Smooth muscle cell (in vitro differentiated cells): Measurements from ENCODE around the gene CARD11. TPM values are rescaled to one million over a fixed set of nuclear protein-coding genes. Genes with fewer than 3 reads are reported as not detected.

Source experiments
- DNase-seq: peaks from one replicate; lab custom pipeline; 2025; ENCODE audit not compliant: unreplicated experiment; lab: John Stamatoyannopoulos, UW
- H2AFZ ChIP-seq: fragments of 200-600 bp; sonication (generic); 2 replicates; pipeline ENCODE4 v1.6.0; 2016; ENCODE audit warnings: antibody characterized with exemption, low read depth, mild to moderate bottlenecking
- H3F3A ChIP-seq: fragments of 200-600 bp; sonication (generic); 2 replicates; pipeline ENCODE4 v1.6.0; 2017; ENCODE audit warnings: antibody characterized with exemption, low read depth
- H3K27ac ChIP-seq: fragments of 200-600 bp; sonication (generic); 2 replicates; pipeline ENCODE4 v1.5.1; 2016; ENCODE audit warnings: low read depth, mild to moderate bottlenecking
- H3K27me3 ChIP-seq: fragments of 200-600 bp; sonication (generic); 2 replicates; pipeline ENCODE4 v1.6.1; 2016; ENCODE audit warnings: low read depth, mild to moderate bottlenecking
- H3K36me3 ChIP-seq: fragments of 200-600 bp; sonication (generic); 2 replicates; pipeline ENCODE4 v1.5.1; 2016; ENCODE audit warnings: low read depth
- H3K4me1 ChIP-seq: fragments of 200-600 bp; sonication (generic); 2 replicates; pipeline ENCODE4 v1.5.1; 2016; ENCODE audit warnings: low read depth
- H3K4me2 ChIP-seq: fragments of 200-600 bp; sonication (generic); 2 replicates; pipeline ENCODE4 v1.6.0; 2016; ENCODE audit warnings: mild to moderate bottlenecking
- H3K4me3 ChIP-seq: fragments of 200-600 bp; sonication (generic); 2 replicates; pipeline ENCODE4 v1.5.1; 2016; ENCODE audit warnings: mild to moderate bottlenecking
- H3K79me2 ChIP-seq: fragments of 200-600 bp; sonication (generic); 2 replicates; pipeline ENCODE4 v1.6.0; 2016; ENCODE audit warnings: low read depth, mild to moderate bottlenecking
- H3K9ac ChIP-seq: fragments of 200-600 bp; sonication (generic); 2 replicates; pipeline ENCODE4 v1.6.0; 2016; ENCODE audit warnings: low read depth
- H3K9me3 ChIP-seq: fragments of 200-600 bp; sonication (generic); replicated peaks from 2 replicates; pipeline ENCODE4 v1.5.1; 2016; ENCODE audit warnings: low read depth
- H4K20me1 ChIP-seq: fragments of 200-600 bp; sonication (generic); 2 replicates; pipeline ENCODE4 v1.6.0; 2016; ENCODE audit warnings: low read depth
- CTCF ChIP-seq: fragments of 200-600 bp; sonication (generic); IDR thresholded peaks from 2 replicates; pipeline ENCODE4 v1.5.1; 2017; ENCODE audit warnings: borderline replicate concordance, mild to moderate bottlenecking, antibody characterized with exemption; ENCODE audit not compliant: insufficient read depth, poor library complexity, severe bottlenecking
- WGBS: methylation state at CpG from one replicate; pipeline ENCODE4 v1.1.7; 2016; ENCODE audit warnings: low lambda C conversion rate; 5-methylcytosine and 5-hydroxymethylcytosine counted together
- polyA plus RNA-seq: library from polyadenylated mRNA; unstranded; fragments of >200 nt; fragmentation: Nextera tagmentation; extraction: Ambion mirVana; gene quantifications from 2 replicates; pipeline ENCODE4 v1.2.1, GENCODE V29; 2016
- total RNA-seq: library from RNA; depleted of rRNA; stranded (reverse); fragments of >200 nt; gene quantifications from 2 replicates; pipeline ENCODE4 v1.2.3, GENCODE V29; 2014

Gene CARD11
- total and polyA plus RNA-seq, 2 experiments from 2014 or later = 1.3 to 2.4 TPM

DNA sequence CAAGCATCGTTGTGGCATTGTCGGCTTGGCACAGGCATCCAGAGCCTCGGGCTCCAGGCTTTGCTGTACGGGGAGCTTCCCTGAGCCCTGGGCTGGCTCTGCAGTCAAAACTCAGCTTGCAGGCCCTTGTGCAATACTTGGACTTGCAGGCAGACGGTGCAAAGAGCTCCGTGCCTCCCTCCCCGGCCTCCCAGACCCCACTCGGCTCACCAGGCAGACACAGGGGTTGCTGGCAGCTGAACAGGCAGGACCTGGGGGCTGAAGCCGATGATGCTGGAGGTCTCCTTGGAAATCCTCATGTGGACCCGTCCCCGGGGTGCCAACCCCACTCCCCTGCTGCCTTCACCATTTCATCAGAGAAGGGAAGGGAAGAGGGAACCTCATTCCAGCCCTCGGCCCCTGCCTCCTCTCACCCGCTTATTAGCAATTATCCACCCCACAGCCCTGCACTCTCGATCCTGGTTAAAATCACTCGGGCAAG lies 139.9 kb downstream of the CARD11 start:
- H4K20me1 ChIP-seq = no peaks in the 10 kb centered on the region
- no peak for TF ChIP-seq CTCF
- WGBS = 88% methylated on average over 14 of the region's 15 CpGs
- no peak for DNase-seq
- no peaks in the 10 kb centered on the region for H3K36me3 ChIP-seq
- no peaks in the 10 kb centered on the region for H3K79me2 ChIP-seq
- no peak overlapping the region for H3K9ac ChIP-seq
- no peaks in the 10 kb centered on the region for H3F3A ChIP-seq
- H3K27ac ChIP-seq = no peak overlapping the region
- H3K4me3 ChIP-seq = no peak overlapping the region
- H3K4me2 ChIP-seq = no peak overlapping the region
- no peaks in the 10 kb centered on the region for H3K27me3 ChIP-seq
- no peaks in the 10 kb centered on the region for H3K9me3 ChIP-seq
- no peak overlapping the region for H2AFZ ChIP-seq
- H3K4me1 ChIP-seq = no peaks in the 10 kb centered on the region

DNA sequence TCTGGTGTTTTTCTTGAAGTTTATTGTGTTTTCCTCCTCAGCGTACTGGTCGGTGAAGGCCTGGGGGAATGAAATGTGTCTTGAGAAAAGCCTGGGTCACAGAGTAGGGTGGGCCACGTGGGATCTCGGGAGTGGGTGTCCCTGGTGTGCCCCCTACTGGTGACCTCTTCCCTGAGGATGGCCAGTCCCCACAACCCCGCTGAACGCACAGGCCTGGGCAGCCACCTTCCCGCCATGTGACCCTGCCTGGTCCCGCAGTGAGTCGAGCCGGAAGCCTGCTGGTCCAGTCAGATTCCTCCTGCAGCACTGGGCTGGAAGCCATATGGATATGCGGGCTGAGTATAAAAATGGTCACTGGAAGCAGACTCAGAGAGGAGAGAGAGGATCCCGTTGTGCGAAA lies 146.6 kb downstream of the CARD11 start:
- Histone ChIP-seq H3K4me1 (no peaks in the 10 kb centered on the region), H2AFZ (no peak overlapping the region), H3K4me3 (no peak overlapping the region), H3K36me3 (no peaks in the 10 kb centered on the region), H3K27me3 (no peaks in the 10 kb centered on the region), H3K79me2 (no peaks in the 10 kb centered on the region), H3K27ac (no peak overlapping the region), H4K20me1 (no peaks in the 10 kb centered on the region), H3K9ac (no peak overlapping the region), H3K4me2 (no peak overlapping the region), H3F3A (no peaks in the 10 kb centered on the region), H3K9me3 (no peaks in the 10 kb centered on the region)
- DNase-seq = no peak
- WGBS = 88% methylated on average over 13 of the region's 13 CpGs
- TF ChIP-seq CTCF = no peak

- Histone ChIP-seq H2AFZ (no peak overlapping the region), H3K9me3 (no peaks in the 10 kb centered on the region), H3F3A (no peaks in the 10 kb centered on the region), H4K20me1 (no peaks in the 10 kb centered on the region), H3K4me1 (no peaks in the 10 kb centered on the region), H3K4me2 (no peak overlapping the region), H3K27ac (no peak overlapping the region), H3K36me3 (no peaks in the 10 kb centered on the region), H3K27me3 (no peaks in the 10 kb centered on the region), H3K79me2 (no peaks in the 10 kb centered on the region), H3K4me3 (no peak overlapping the region), H3K9ac (no peak overlapping the region)
- no peak for DNase-seq
- WGBS = 94% methylated on average over 9 of the region's 10 CpGs
- TF ChIP-seq CTCF = no peak
Measured at GRCh38 chr7:2896131-2896530, 147.5 kb downstream of the CARD11 start.

DNA sequence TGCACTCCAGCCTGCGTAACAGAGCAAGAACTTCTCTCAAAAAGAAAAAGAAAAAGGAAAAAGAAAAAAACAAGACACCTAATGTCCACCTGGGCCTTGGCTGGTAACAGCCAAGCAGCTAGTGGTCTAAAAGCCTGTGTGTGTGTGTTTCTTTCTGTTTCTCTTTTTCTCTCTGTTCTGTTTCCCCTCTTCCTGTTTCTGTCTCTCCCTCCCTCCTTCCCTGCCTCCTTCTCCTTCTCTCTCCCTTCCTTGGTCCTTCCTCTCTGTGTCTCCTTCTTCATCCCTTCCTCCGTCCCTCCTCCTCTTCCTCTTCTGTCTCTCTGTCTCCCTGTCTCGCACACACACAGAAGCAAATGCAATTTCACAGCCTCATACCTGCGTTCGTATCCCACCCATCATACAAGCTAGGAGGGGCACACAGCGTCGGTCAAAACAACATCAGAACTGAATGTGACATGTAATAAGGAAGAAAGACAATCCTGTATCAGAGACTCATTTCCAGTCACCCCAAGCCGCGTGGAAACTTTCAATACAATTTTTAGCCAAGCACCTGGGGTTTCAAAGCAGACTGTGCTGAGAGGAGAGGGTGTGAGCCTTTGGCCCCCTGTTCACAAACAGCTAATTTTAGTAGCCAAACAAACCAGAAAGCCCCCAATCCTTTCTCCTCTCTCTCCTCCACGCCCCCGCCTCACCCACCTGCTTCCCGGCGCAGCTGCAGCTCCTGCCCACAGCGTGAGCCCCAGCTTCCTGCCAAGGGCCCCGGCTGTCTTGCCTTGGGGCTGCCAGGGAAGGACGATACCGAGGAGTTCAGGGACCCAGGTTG lies 149.3 kb downstream of the CARD11 start:
- Histone ChIP-seq H3K4me1 (no peaks in the 10 kb centered on the region), H2AFZ (no peak overlapping the region), H3K4me3 (no peak overlapping the region), H3F3A (no peaks in the 10 kb centered on the region), H4K20me1 (no peaks in the 10 kb centered on the region), H3K79me2 (no peaks in the 10 kb centered on the region), H3K9ac (no peak overlapping the region), H3K27me3 (no peaks in the 10 kb centered on the region), H3K36me3 (no peaks in the 10 kb centered on the region), H3K4me2 (no peak overlapping the region), H3K27ac (no peak overlapping the region), H3K9me3 (no peaks in the 10 kb centered on the region)
- WGBS = 86% methylated on average over 17 of the region's 17 CpGs
- DNase-seq = no peak
- no peak for TF ChIP-seq CTCF
